GM21619 (cell line): ENCODE results near the gene PCNT.
"Not testable (repeated sequence)": the region's sequence is repeated elsewhere in the genome, so short reads cannot be mapped to it uniquely, and the experiment has no call there.

ENCODE experiments used
- ATAC-seq: cut with Tn5 transposase; IDR thresholded peaks from one replicate; pipeline ENCODE4 v1.9.1; 2021; ENCODE audit not compliant: unreplicated experiment

Gene PCNT

GRCh38 chr21:46357335-46357604, 33.3 kb downstream of the PCNT start:
- ATAC-seq = no peak

GRCh38 chr21:46357684-46358425, 33.9 kb downstream of the PCNT start:
- ATAC-seq = no peak

GRCh38 chr21:46361176-46361575, 37.2 kb downstream of the PCNT start:
- ATAC-seq = no peak

- no peak for ATAC-seq
These were observed 38.0 kb downstream of the PCNT start for GRCh38 chr21:46361935-46362334.

- ATAC-seq = no peak
These were observed 39.0 kb downstream of the PCNT start for GRCh38 chr21:46362946-46363345.

- no peak for ATAC-seq
These were observed 39.7 kb downstream of the PCNT start for GRCh38 chr21:46363698-46364097.

GRCh38 chr21:46366091-46366490, 42.1 kb downstream of the PCNT start:
- no peak for ATAC-seq

- ATAC-seq = no peak
These were observed 42.6 kb downstream of the PCNT start for GRCh38 chr21:46366561-46366960.

GRCh38 chr21:46366966-46367365, 43.0 kb downstream of the PCNT start:
- no peak for ATAC-seq

- peak; percentile 51 for ATAC-seq
These were observed 44.8 kb downstream of the PCNT start for GRCh38 chr21:46368533-46369285.

GRCh38 chr21:46369520-46370235, 45.7 kb downstream of the PCNT start:
- no peak for ATAC-seq

GRCh38 chr21:46371204-46372013, 47.5 kb downstream of the PCNT start:
- ATAC-seq = no peak

GRCh38 chr21:46372014-46372485, 48.1 kb downstream of the PCNT start:
- no peak for ATAC-seq

- not testable (repeated sequence) for ATAC-seq
These were observed 49.0 kb downstream of the PCNT start for GRCh38 chr21:46372947-46373346.

GRCh38 chr21:46374761-46375389, 50.9 kb downstream of the PCNT start:
- no peak for ATAC-seq

GRCh38 chr21:46375560-46376230, 51.7 kb downstream of the PCNT start:
- ATAC-seq = no peak

GRCh38 chr21:46376231-46376628, 52.3 kb downstream of the PCNT start:
- ATAC-seq = no peak

- no peak for ATAC-seq
These were observed 53.0 kb downstream of the PCNT start for GRCh38 chr21:46376856-46377453.

- no peak for ATAC-seq
These were observed 53.8 kb downstream of the PCNT start for GRCh38 chr21:46377789-46378188.

GRCh38 chr21:46379105-46379504, 55.1 kb downstream of the PCNT start:
- ATAC-seq = no peak
